ENCODE results near the gene TMEM121. TPM values are rescaled to one million over a fixed set of nuclear protein-coding genes. Genes with fewer than 3 reads are reported as not detected.

The TMEM121 gene
- total RNA-seq, 1 experiment from 2014 or later: 0.31 TPM

DNA sequence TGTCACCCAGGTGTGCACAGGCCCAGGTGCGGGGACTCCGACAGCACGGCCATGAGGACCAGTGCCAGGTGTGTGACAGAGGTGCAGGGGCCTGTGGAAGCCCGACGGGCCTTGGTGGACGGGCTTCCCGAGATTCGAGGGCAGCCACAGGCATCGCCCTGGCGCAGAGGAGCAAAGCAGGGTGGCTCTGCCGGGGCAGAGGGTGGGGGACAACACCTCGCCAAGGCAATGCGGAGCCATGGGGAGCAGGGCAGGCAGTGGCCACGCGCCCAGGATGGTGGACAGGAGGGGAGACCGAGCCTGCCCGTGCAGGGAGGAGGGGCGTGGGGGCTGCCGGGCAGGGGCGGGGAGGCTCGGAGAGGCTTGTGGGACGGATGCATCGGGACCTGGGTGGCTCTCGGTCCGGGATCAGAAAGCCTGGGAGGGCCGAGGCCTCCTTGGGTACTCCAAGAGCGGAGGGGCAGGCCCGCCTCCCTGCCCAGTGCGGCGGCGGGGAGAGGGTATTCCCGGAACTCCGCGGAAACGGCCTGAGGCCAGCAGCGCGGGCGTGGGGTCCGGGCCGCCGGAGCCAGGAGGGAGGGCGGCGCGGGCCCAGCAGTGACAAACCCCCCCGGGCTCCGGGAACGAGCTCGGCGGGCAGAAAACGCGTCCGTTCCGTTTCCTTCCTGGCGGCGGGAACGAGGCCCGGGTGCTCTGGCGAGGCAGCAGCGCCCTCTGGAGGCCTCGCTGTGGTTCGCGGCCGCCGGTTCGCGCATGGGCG, 1.6 kb downstream of the TMEM121 start:
- peak; percentile 46 for DNase-seq (ENCODE audit: low spot score)

DNA sequence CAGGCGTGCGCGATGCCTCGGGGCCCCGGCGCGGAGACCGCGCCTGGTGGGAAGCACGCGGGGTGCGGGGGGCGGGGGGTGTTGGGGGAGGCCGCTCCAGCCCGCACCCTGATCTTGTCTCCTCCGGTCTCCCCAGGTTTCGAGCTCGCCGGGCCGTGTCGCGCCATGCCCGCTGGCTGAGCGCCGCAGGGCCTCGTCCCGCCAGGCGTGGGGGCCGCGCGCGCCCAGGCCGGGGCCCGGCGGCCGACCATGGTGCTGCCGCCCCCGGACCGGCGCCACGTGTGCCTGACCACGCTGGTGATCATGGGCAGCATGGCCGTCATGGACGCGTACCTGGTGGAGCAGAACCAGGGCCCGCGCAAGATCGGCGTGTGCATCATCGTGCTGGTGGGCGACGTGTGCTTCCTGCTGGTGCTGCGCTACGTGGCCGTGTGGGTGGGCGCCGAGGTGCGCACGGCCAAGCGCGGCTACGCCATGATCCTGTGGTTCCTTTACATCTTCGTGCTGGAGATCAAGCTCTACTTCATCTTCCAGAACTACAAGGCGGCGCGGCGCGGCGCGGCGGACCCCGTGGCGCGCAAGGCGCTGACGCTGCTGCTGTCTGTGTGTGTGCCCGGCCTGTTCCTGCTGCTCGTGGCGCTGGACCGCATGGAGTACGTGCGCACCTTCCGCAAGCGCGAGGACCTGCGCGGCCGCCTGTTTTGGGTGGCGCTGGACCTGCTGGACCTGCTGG, 2.4 kb downstream of the TMEM121 start:
- DNase-seq (ENCODE audit: low spot score): no peak

DNA sequence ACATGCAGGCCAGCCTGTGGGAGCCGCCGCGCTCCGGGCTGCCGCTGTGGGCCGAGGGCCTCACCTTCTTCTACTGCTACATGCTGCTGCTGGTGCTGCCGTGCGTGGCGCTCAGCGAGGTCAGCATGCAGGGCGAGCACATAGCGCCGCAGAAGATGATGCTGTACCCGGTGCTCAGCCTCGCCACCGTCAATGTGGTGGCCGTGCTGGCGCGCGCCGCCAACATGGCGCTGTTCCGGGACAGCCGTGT, 2.9 kb downstream of the TMEM121 start:
- DNase-seq (ENCODE audit: low spot score): no peak

DNA sequence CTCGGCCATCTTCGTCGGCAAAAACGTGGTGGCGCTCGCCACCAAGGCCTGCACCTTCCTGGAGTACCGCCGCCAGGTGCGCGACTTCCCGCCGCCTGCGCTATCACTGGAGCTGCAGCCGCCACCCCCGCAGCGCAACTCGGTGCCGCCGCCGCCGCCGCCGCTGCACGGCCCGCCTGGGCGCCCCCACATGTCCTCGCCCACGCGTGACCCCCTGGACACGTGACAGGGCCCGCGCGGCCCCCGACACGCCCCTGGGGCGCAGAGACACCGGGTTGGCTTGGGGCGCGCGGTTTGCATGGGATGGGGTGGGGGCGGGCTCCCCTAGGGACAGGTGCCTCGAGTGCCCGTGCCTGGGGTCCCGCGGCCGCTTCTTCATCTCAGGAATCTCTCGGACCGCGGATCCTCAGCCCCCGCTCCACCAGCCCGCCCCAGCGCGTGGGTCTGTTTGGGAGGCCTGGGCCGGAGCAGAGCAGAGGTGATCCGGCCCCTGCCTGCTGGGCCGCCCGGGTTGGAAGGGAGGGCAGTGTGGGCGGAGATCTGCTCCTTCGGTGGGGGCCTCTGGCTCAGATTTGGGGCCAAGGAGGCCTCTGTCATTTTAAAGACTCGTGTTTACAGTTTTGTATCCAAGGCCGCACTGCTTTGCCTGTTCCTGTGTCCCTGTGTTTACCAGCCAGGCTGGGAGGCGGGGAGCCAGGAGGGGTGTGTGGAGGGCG, 3.3 kb downstream of the TMEM121 start:
- peak; percentile 12 for DNase-seq (ENCODE audit: low spot score)

DNA sequence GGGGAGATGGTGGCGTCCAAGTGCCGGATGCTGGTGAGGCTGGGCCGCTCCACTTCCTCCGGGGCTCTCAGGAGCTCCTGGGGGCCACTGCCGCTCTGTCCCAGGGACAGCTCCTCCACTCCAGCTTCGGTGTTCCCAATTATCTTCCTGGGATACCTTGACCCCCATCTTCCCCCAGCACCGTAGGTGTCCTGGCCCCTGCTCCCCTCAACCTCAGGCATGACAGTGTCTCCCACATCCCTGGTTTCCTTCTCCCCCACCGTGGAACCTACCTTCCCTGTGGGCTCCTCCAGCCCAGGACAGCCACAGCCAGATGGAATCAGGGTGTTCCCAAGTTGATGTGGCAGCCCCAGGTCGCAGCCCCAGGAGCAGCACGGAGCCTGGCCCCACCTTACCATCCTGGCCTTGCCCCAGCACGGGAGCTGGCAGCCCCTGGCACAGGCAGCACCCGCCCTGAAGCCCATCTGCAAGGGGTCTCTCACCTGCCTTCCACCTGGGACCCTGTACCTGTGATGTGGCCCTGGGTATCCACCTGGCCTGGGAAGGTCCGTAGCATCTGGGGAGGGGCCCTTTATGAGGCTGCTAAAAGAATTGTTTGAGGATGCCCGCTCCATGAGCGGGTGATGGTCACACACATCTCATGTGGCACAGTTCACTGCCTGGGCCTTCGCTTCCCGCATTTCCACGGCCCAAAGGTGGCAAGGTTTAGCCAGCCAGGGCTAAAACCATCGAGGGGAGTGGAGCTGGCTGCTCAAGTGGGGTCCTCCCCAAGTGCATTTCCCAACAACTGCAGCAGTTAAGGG, 4.1 kb downstream of the TMEM121 start:
- no peak for DNase-seq (ENCODE audit: low spot score)

DNA sequence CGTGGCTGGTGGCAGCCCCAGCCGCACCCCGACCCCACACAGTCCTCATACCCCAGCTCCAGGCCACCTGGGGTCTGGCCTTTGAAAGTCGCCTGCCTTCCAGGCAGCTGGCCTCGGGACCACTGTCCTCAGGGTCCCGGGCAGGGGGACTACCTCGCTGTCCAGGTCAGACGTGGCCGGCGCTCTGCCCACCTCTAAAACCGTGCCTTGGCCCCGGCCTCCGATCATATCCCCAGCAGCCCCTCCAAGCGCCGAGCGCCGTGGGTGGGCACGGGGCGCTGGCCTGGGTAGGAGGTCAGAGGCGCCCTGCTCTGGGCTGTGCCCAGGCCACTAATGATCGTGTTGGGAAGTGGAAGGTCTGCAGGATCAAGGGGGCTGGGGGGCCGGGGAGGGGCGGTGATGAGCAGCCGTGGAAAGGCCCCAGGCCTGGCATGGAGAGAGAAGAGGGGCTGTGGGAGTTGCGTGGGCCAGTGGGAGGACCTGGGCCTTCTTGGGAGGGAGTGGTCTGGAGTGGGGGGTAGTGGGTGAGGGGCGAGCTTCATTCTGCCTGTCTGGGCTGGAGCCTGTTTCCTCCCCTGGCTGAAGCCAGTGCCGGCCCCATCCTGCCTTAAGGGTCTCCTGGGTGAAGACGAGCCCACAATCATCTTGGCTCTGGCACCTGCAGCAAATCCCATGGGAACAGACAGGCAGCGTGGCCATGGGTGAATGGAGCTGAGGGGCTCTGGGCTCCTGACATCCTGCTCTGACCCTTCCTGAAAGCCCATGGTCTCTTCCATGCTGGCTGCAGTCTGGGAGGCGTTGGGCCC, 4.9 kb downstream of the TMEM121 start:
- no peak for DNase-seq (ENCODE audit: low spot score)

DNA sequence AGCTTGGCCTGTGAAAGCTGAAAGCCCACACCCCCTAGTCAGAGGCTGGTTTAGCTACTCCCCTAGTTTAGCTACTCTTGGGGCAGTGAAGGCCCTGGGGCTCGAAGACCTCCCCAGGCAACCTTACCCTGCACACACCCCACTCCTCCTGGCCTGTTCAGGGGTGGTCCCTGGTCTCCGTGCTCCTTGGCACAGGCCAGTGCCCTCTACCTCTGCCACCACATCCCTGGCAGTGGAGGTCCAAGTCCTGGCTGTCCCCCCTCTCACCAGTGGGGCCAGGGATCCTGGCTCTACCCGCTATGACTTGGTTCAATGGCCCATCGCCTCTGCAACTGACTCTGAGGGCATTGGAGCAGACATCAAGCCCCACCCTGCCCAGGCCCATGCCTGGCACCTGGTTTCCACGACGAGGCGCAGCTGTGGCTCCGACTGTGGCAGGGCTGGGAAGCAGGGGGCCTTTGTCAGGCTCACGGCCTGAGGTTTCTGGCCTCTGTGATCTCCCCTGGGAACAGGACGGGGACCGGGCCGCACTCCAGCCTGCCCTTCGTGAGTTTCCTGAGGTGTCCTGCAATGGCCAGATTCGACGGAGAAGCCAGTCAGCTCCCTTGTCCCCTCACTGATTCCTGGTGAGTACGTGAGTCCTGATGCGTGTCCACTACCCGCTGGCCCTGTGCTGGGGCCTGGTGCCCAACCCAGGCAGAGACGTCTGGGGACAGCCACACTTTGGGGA, 5.7 kb downstream of the TMEM121 start:
- no peak for DNase-seq (ENCODE audit: low spot score)

DNA sequence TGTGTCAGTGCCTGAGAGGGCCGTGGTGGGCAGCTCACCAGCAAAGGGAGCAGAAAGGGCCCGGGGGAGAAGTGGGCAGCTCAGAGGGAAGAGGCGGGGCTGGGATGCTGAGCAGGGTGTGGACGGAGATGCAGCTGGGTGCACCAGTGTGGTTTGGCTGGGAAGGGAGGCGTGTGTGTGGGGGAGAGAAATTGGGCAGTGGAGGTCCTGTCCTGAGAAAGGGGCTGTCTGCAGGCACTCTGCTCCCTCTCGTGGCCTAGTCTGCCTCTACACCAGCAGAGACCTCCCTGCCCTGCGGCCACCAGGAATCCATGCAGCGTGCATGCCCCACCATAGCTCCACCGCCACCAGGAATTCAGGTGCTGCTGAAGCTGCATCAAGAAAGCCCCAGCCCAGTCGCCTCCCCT, 6.4 kb downstream of the TMEM121 start:
- no peak for DNase-seq (ENCODE audit: low spot score)

DNA sequence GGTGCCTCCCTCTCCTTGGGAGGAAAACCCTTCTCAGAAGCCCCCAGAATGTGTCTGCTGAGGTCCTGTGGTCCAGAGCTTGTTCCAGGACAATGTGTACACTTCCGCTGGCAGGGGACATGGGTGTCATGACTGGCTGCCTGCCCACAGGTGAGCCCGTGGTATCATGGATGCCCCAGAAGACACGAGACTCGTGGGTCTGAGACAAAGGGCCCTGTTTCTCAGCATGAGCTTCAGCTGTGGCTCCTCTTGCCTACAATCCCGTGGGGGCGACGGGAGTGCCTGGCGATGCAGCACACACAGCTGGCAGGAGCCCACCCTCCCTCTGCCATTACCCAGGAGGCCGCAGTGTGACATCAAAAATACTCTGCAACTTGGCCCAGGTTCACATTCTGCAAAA, 7.0 kb downstream of the TMEM121 start:
- no peak for DNase-seq (ENCODE audit: low spot score)

DNA sequence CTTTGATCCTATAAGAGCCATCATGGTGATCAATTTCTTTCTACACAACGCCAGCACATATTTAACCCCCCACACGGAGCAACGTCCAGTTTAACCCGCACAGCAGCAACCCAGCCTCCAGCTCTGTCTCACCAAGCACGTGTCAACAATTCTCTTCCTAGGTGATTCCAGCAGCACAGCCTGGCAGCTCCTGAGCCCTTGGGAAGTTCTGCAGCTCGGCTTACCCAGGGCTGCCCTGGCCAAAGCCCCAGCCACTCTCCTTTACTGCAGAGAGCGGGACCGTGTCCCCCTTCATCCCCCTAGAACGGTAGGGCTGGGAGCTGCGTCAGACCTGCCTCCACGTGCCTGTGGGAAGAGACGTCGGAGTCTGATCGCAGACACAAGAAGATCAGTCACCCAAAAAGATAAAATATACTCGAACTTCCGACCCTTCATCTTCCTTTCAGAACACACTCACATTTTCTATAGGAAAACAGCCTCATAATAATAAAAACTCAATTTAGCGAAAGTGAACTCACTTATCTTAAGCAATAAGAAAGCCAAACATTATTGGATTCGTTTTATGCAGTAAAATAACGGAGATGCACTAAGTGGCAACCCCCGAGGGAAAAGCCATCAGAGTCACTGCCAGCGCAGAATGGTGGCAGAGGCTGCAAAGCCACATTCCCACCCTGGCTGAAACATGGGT, 7.6 kb downstream of the TMEM121 start:
- no peak for DNase-seq (ENCODE audit: low spot score)

DNA sequence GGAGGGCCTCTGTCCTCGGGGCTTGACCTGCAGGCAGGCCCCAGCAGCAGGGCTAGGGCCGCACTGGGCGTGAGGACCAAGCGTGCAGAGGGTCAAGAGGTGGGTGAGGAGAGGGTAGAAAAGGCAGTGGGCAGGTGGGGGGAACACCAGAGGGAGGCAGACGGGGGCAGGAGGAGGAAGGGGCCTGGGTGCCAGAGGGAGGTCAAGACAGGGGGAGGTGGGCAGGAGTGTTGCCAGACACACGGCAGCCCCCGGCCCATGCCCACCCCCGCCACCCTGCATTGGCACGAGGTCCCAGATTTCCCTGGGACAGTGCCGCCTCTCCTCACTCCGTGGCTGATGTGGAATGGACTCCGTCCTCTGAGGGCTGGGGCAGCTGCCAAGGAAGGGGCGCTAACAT, 8.2 kb downstream of the TMEM121 start:
- no peak for DNase-seq (ENCODE audit: low spot score)

DNA sequence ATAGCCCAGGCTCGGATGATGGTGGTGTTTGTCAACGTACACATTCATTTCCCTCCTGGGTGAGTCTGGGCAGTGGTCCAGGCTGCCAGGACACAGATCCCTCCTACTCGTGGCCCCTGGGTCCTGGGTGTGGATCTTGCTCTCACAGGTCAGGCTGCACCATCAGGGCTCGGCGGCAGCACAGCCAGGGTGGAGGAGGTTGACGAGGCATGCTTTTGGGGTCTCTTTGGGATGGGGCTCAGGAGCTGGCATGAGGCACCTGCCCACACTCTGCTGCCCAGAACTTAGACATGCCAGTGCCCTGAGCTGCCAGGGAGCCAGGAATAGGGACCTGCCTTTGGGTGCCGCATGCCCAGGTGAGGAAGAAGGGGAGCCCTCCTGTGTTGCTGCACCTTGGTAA, 9.7 kb downstream of the TMEM121 start:
- DNase-seq (ENCODE audit: low spot score): no peak

DNA sequence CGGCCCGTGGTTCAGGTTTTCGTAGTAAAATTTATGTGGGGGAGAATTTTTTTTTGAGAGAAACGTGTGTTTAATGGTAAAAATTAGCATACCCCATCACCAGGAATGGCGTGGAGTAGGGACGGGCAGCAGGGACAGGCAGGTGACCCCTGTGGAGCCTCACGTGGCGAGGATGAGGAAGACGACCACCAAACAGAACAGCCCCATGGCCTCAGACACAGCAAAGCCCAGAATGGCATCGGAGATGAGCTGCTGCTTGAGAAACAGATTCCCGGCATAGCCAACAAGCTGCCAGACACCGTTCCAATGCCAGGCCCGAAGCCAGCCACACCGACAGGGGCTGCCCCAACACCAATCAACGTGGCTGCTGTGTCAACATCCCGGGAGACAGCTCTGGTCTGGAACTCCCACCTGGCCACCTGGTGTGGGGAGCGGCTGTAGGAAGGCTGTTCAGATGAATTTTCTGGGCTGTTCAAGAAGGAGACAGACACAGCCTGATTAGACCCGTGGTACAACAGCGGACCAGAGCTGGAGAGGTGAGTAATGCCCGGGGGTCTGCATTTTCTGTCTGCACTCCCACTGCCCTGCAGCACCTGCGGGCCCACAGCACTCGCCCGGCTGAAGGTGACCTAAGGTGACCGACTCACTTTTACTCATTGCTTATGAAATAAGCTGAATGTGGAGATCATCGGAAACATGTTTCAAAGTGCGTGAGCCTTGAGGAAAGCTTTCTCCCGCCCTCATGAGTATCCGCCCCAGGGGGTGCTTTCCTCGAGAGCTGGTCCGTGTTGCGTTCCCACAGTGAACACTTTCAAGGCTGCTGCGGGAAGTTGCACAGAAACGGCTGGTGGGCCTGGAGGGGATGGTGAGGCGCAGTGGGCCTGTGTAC, 10.6 kb downstream of the TMEM121 start:
- no peak for DNase-seq (ENCODE audit: low spot score)

DNA sequence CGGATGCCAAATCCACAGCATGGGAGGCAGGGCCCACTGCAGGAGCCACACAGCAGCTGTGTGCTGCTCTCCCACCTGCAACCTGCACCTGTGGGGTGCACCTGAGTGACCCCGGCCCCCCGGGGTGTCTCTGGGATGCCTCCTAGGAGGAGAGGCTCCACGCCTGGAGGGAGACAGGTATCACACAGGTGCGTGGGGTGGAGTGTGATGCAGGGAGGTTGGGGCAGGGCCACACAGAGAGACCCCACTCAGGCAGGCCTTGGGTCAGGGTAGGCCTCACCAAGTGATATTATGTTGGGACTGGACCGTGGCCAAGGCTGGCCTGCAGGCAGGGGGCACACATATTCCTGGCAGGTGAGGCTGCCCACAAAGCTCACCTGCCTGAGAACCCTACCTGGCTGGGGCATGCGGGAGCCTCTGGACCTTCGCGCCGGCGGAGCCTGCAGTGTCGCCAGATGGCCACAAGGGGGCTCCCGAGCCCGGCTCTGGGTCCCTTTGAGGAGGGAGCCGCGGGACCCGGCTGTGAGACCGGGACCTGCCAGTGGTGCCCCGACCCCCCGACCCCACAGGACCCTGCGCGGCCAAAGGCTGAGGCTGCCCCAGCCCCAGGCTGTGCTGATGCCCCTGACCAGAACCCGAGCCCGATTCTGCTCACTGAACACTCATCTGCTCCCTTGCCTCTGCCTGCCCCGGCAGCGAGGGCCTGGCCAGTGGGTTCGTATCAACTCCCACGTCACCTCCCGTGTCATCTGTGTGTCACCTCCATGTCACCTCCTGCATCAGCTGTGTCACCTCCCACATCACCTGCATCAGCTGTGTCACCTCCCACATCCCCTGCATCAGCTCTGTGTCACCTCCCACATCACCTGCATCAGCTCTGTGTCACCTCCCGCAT, 11.4 kb downstream of the TMEM121 start:
- DNase-seq (ENCODE audit: low spot score): peak; percentile 53

DNA sequence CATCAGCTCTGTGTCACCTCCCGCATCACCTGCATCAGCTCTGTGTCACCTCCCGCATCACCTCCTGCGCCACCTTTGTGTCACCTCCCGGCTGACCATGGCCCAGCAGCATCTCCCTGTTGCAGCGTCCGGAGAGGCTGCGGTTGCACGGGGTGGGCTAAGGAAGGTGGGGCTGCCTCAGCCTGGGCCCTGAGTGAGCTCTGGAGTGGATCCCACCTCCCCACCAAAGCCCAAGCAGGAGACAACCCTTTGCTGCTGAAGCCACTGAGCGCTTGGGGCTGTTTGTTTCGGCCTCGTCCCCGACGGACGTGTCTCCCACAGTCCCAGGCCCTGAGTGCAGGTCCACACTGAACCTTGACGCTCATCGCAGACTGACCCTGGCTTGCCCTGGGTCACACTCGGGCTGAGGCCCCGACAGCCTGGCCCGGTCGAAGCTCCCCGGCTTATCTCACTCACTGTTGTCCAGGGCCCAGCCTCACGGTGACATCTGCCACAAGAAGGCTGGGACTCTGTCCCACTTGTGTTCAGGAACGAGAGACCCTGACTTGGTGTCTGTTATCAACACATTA, 12.2 kb downstream of the TMEM121 start:
- DNase-seq (ENCODE audit: low spot score): no peak

DNA sequence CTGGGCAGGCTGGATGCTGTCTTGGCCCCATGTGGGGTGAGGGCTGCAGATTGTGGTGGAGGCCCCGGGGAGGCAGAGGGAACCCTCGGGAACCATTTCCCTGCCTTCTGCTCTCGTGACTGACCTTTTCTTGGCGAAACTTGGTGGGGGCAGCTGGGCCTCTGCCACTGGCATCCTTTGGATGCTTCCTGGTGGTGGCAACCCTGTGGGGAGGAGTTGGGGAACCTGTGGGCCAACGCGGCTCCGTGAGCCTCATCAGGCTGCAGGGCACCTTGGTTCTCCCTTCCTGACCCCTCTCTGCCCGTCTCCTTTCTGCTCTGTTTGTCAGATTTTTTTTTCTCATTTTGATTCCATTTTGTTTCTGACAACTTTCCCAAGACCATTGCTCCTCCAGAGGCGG, 14.4 kb downstream of the TMEM121 start:
- DNase-seq (ENCODE audit: low spot score): no peak

DNA sequence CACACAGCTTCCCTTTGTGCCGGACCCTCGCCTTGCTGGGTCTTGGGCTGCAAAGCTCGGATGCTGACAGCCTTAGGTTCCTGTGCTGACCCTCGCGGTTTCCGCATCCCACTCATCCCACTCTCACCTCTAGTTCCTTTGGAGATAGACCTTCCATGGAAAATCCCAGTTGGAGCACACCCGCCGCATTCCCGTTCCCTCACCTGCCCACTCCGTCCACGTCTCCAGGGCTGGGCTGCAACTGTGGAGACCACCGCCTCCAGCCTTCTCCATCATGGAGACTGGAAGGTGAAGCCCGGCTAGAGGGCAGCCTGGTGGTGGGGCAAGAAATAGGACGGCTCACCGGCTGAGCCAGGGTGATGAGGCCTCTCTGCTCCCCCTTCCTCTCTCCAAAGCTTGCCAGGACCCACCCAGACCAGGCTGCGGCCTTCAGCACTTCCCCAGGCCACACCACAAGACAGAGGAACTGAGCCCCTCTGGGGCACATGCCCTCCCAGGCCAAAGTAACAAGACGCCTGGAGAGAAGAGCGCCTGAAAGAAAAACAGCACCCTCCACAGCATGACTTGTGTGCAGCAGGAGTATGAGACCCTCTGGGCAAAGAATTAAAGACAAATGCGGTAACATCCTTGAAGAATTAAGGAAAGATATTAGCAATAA, 15.0 kb downstream of the TMEM121 start:
- DNase-seq (ENCODE audit: low spot score): no peak

Measured in HT-29 (cell line).